OCI-LY1 (cell line): ENCODE measurements around the gene MYL9.

Source experiments
- H2AFZ ChIP-seq: fragments of 200-600 bp; sonication (generic), shearing (Covaris generic); 2 replicates; pipeline ENCODE4 v1.6.0; 2014; ENCODE audit warnings: antibody characterized with exemption, mild to moderate bottlenecking, low read length
- H3F3A ChIP-seq: fragments of 200-600 bp; sonication (generic), shearing (Covaris generic); 2 replicates; pipeline ENCODE4 v1.6.0; 2014; ENCODE audit warnings: mild to moderate bottlenecking, antibody characterized with exemption, low read length, moderate library complexity; ENCODE audit not compliant: insufficient read depth
- H3K27ac ChIP-seq: fragments of 200-600 bp; sonication (generic); 2 replicates; pipeline ENCODE4 v1.5.1; 2014; ENCODE audit warnings: low read length, mixed run types, mild to moderate bottlenecking, low read depth; ENCODE audit not compliant: poor library complexity, severe bottlenecking
- H3K27me3 ChIP-seq: fragments of 200-600 bp; sonication (generic); 2 replicates; pipeline ENCODE4 v1.6.0; 2014; ENCODE audit warnings: antibody characterized with exemption, mild to moderate bottlenecking, low read length, moderate library complexity; ENCODE audit not compliant: insufficient read depth
- H3K36me3 ChIP-seq: fragments of 200-600 bp; sonication (generic); 2 replicates; pipeline ENCODE4 v1.6.1; 2014; ENCODE audit warnings: mild to moderate bottlenecking, antibody characterized with exemption, low read length, moderate library complexity, mixed read lengths; ENCODE audit not compliant: insufficient read depth
- H3K4me1 ChIP-seq: fragments of 200-600 bp; sonication (generic); 2 replicates; pipeline ENCODE4 v1.5.1; 2014; ENCODE audit warnings: mild to moderate bottlenecking, low read length, moderate library complexity; ENCODE audit not compliant: insufficient read depth, severe bottlenecking
- H3K4me2 ChIP-seq: fragments of 200-600 bp; sonication (generic), shearing (Covaris generic); 2 replicates; pipeline ENCODE4 v1.6.1; 2014; ENCODE audit warnings: low read length
- H3K4me3 ChIP-seq: fragments of 200-600 bp; sonication (generic); 2 replicates; pipeline ENCODE4 v1.5.1; 2014; ENCODE audit warnings: low read length, low read depth, mild to moderate bottlenecking, mixed read lengths; ENCODE audit not compliant: poor library complexity, severe bottlenecking
- H3K79me2 ChIP-seq: fragments of 200-600 bp; shearing (Covaris generic); 2 replicates; pipeline ENCODE4 v1.6.1; 2016; ENCODE audit warnings: mixed run types, low read length, mixed read lengths; ENCODE audit not compliant: insufficient read depth
- H3K9ac ChIP-seq: fragments of 200-600 bp; sonication (generic), shearing (Covaris generic); 2 replicates; pipeline ENCODE4 v1.6.1; 2014; ENCODE audit warnings: mild to moderate bottlenecking, low read length, mixed read lengths
- H3K9me2 ChIP-seq: fragments of 200-600 bp; sonication (generic), shearing (Covaris generic); 2 replicates; pipeline ENCODE4 v1.6.1; 2014; ENCODE audit warnings: low read depth, mild to moderate bottlenecking, low read length, mixed read lengths
- H3K9me3 ChIP-seq: fragments of 200-600 bp; shearing (Covaris generic); 2 replicates; pipeline ENCODE4 v1.6.1; 2014; ENCODE audit warnings: low read length, mixed read lengths
- H4K20me1 ChIP-seq: fragments of 200-600 bp; sonication (generic), shearing (Covaris generic); 2 replicates; pipeline ENCODE4 v1.6.0; 2016; ENCODE audit warnings: mild to moderate bottlenecking, low read length; ENCODE audit not compliant: insufficient read depth
- EZH2 ChIP-seq: fragments of 200-600 bp; sonication (generic), shearing (Covaris generic); IDR thresholded peaks from 2 replicates; pipeline ENCODE4 v1.8.0; 2017; ENCODE audit warnings: borderline replicate concordance, mixed run types, mild to moderate bottlenecking, antibody characterized with exemption, low read length, moderate library complexity, mixed read lengths
- TF ChIP-seq, protein P1 (sequence below): fragments of 200-600 bp; sonication (generic), shearing (Covaris generic); IDR thresholded peaks from 2 replicates; pipeline ENCODE4 v1.5.1; 2017; ENCODE audit warnings: mild to moderate bottlenecking, antibody characterized with exemption, low read length, moderate library complexity, mixed read lengths

Gene MYL9

GRCh38 chr20:36542516-36543183 lies 1.3 kb downstream of the MYL9 start:
- no peak overlapping the region for H3K4me2 ChIP-seq
- no peaks in the 10 kb centered on the region for H3K9me2 ChIP-seq
- no peaks in the 10 kb centered on the region for H3K79me2 ChIP-seq
- H3F3A ChIP-seq: no peaks in the 10 kb centered on the region
- H3K36me3 ChIP-seq: no peaks in the 10 kb centered on the region
- no peaks in the 10 kb centered on the region for H3K9me3 ChIP-seq
- H3K27me3 ChIP-seq: no peaks in the 10 kb centered on the region
- no peaks in the 10 kb centered on the region for H4K20me1 ChIP-seq
- no peak overlapping the region for H3K9ac ChIP-seq
- no peak overlapping the region for H3K27ac ChIP-seq
- H3K4me3 ChIP-seq: no peak overlapping the region
- TF ChIP-seq, protein P1, sequence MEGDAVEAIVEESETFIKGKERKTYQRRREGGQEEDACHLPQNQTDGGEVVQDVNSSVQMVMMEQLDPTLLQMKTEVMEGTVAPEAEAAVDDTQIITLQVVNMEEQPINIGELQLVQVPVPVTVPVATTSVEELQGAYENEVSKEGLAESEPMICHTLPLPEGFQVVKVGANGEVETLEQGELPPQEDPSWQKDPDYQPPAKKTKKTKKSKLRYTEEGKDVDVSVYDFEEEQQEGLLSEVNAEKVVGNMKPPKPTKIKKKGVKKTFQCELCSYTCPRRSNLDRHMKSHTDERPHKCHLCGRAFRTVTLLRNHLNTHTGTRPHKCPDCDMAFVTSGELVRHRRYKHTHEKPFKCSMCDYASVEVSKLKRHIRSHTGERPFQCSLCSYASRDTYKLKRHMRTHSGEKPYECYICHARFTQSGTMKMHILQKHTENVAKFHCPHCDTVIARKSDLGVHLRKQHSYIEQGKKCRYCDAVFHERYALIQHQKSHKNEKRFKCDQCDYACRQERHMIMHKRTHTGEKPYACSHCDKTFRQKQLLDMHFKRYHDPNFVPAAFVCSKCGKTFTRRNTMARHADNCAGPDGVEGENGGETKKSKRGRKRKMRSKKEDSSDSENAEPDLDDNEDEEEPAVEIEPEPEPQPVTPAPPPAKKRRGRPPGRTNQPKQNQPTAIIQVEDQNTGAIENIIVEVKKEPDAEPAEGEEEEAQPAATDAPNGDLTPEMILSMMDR: no peak
- TF ChIP-seq EZH2: no peak
- no peak overlapping the region for H2AFZ ChIP-seq
- H3K4me1 ChIP-seq: peaks cover 8% of the 10 kb centered on the region

DNA sequence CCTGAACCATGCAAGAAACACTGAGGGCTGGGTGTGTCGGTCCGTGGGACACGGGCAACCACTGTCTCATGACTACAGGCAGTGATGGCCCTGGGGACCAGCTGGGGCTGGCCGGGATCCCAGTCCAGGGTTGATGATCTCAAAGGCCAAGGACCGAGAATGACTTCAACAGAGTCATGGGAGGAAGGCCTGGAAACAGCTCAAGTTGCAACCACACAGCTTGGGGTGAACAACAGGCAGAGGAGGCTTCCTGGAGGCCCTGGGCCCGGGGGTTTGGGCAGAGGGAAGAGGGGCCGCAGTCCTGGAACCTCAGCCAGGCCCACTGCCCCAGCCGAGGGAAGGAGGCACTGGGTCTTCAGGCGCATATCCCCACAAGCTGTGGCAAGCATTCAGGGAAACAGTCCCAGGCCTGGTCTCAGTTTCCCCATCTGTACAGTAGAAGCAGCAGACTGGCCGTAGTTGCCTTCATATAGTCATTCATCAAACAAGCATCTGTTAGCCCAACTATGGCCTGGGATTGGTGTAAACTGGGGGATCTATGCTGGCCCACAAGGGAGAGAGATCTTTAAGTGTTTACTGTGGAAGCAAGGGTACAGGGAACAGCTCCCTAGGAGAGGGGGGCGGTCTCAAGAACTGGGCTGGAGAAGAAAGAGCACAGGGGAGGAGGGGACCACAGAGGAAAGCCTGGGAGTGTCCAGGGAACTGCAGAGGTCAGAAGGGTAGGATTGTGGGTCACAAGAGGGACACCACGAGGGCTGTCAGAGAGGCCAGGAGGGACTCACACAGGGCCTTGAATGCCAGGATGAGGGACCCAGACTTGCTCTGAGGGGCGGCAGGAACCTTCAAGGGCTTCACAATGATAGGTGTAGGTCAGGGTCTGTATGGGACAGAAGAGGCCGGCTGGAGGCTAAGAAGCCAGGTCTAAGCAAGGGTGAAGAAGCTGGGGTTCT lies 2.1 kb downstream of the MYL9 start:
- Histone ChIP-seq H2AFZ (no peak overlapping the region), H3F3A (no peaks in the 10 kb centered on the region), H3K9me2 (no peaks in the 10 kb centered on the region), H3K4me1 (peaks cover 8% of the 10 kb centered on the region), H3K9ac (no peak overlapping the region), H4K20me1 (no peaks in the 10 kb centered on the region), H3K36me3 (no peaks in the 10 kb centered on the region), H3K9me3 (no peaks in the 10 kb centered on the region), H3K79me2 (no peaks in the 10 kb centered on the region), H3K27ac (no peak overlapping the region), H3K4me2 (no peak overlapping the region), H3K4me3 (no peak overlapping the region), H3K27me3 (no peaks in the 10 kb centered on the region)
- TF ChIP-seq, protein P1: no peak
- no peak for TF ChIP-seq EZH2

DNA sequence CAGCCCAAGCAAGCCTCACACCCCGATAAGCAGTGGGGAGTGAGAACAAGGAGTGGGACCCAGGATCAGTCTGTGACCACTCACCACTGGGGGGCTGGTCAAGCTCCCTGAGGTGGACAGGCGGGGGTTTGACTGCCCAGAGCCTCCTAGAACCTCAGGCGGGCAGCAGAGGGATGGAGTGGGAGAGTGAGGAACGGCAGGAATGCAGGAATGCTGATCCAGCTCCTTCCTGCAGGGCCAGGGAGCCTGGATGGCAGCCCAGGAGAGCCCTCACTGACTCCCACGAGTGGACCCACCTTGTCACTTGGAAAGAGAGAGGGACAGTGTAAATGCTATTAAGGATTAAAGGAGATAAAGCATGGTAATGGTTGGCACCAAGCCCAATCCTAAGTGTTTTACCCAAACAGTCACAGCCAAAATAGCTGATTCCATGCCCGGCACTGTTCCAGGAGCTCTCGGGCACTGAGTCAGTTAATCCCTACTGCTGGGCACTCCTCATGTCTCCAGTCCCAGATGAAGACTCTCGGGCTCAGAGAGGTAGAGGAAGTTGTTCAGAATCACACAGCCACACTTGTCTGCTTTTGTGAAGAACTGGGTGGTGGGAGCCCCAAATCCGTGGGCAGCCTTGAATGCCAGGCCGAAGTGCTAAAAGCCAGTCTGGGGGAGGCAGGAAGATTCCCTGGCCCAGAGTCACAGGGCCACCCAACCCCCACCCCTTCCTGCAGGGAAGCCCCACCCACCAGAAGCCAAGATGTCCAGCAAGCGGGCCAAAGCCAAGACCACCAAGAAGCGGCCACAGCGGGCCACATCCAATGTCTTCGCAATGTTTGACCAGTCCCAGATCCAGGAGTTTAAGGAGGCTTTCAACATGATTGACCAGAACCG lies 3.1 kb downstream of the MYL9 start:
- no peak overlapping the region for H3K27ac ChIP-seq
- no peak overlapping the region for H3K4me3 ChIP-seq
- H3K4me1 ChIP-seq: peaks cover 8% of the 10 kb centered on the region
- H3K36me3 ChIP-seq: no peaks in the 10 kb centered on the region
- no peaks in the 10 kb centered on the region for H3K79me2 ChIP-seq
- H3K9me3 ChIP-seq: no peaks in the 10 kb centered on the region
- H3K4me2 ChIP-seq: no peak overlapping the region
- TF ChIP-seq, protein P1: no peak
- H3K9me2 ChIP-seq: no peaks in the 10 kb centered on the region
- H2AFZ ChIP-seq: no peak overlapping the region
- H3K27me3 ChIP-seq: no peaks in the 10 kb centered on the region
- no peaks in the 10 kb centered on the region for H3F3A ChIP-seq
- H4K20me1 ChIP-seq: no peaks in the 10 kb centered on the region
- H3K9ac ChIP-seq: no peak overlapping the region
